Stimulated activated CD4-positive, alpha-beta T cell treated with anti-CD3 and anti-CD28 coated beads, Interleukin-15, amount 100 ng/mL, for 24 hours (primary cell): ENCODE measurements around the gene ACTL6B.

Experiments
- DNase-seq: peaks from one replicate; pipeline ENCODE4 v3.0.0-alpha.2; 2020

The ACTL6B gene

GRCh38 chr7:100599911-100600729 lies 56.1 kb downstream of the ACTL6B start:
- DNase-seq: no peak

- DNase-seq: no peak
These were observed 57.8 kb downstream of the ACTL6B start for GRCh38 chr7:100598425-100598824.

GRCh38 chr7:100595188-100595587 lies 61.1 kb downstream of the ACTL6B start:
- no peak for DNase-seq
